Measurements from ENCODE around the gene PPFIA4.
"Not testable (repeated sequence)": the region's sequence is repeated elsewhere in the genome, so short reads cannot be mapped to it uniquely, and the experiment has no call there.

The PPFIA4 gene

GRCh38 chr1:203026031-203026665, at the start of gene PPFIA4:
Gene PPFIA4 (plus strand): TSS chr1:203026491. CDS start chr1:203039009, 12,518 bp downstream.
- TF ChIP-seq CTCF (conservative IDR thresholded peaks at IDR 0.05), result no peak
- peak within 1 kb of the TSS; percentile 46; the same call in 1 of the 2 replicates for H3K27ac ChIP-seq

DNA sequence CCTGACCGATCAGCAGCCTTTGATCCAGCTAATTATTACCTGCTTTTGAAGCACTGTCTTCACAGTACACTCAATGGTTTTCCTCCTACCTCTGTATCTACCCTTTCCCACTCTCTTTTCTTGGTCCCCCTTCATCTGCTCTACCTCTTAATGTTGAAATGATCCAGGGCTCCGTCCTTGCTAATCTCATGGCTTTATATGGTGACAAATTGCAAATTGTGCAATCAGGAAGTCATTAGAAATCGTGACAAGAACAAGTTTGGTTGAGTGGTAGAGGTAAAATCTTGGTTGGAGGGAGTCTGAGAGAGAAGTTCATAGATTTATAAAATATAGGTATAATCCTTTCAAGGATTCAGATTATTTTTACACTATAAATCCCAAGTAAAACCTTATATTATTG, 49.7 kb upstream of the PPFIA4 start:
- no peak for TF ChIP-seq CTCF (conservative IDR thresholded peaks at IDR 0.05)
- no peak overlapping the region for H3K27ac ChIP-seq

- no peak overlapping the region for H3K27ac ChIP-seq
- TF ChIP-seq CTCF (conservative IDR thresholded peaks at IDR 0.05), result no peak
Measured at GRCh38 chr1:202979459-202979858, 46.8 kb upstream of the PPFIA4 start.

GRCh38 chr1:202981939-202982338, 44.4 kb upstream of the PPFIA4 start:
- H3K27ac ChIP-seq, result no peak overlapping the region
- no peak for TF ChIP-seq CTCF (conservative IDR thresholded peaks at IDR 0.05)

DNA sequence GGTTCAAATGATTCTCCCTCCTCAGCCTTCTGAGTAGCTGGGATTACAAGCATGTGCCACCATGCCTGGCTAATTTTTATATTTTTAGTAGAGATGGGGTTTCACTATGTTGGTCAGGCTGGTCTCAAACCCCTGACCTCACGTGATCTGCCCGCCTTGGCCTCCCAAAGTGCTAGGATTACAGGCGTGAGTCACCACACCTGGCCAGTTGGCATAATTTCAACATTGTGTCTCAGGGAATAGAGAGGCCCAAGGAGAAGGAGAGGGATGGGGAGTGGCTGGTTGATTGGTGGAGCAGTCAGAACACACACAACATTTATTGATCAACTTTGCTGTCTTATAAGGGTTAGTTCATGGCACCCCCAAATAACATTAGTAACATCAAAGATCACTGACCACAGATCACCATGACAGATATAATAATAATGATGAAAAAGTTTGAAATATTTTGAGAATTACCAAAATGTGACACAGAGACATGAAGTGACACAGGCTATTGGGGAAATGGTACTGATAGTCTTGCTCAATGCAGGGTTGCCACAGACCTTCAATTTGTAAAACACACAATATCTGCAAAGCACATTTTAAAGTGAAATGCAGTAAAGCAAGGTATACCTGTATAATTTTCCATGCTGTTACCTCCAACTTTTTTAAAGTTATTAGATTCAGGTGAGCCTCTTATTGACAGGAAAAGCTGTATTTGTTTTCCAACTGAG, 43.4 kb upstream of the PPFIA4 start:
- H3K27ac ChIP-seq, result no peak overlapping the region
- no peak for TF ChIP-seq CTCF (conservative IDR thresholded peaks at IDR 0.05)

GRCh38 chr1:202986120-202986519, 40.2 kb upstream of the PPFIA4 start:
- not testable (repeated sequence) for H3K27ac ChIP-seq

DNA sequence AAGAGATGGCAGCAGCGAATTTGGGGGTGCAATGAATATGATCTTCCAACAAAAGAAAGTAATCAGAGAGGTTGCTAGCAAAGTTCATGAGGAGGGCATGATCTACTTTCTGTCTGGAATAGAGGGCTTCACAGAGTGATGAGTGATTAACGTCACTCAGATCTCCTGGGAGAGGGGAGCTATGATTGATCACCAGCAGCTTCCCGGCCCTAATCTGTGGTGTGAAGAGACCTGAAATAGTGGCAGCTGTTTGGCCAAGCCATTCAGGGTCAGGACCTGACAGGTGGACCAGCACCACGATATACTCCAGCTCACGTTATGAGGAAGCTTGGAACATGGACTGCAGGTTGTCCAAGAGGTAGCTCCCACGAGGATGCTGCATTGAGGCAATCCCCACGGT, 39.0 kb upstream of the PPFIA4 start:
- no peak overlapping the region for H3K27ac ChIP-seq
- no peak for TF ChIP-seq CTCF (conservative IDR thresholded peaks at IDR 0.05)

All from VCaP (cell line).